ENCODE measurements around the gene MXD4. TPM values are rescaled to one million over a fixed set of nuclear protein-coding genes. Genes with fewer than 3 reads are reported as not detected.

Gene MXD4
- total and polyA plus RNA-seq, 2 of the 13 experiments (the other 11 are each of a cell fraction or from before 2014, with no cell fraction given), result 29.0 to 31.3 TPM

DNA sequence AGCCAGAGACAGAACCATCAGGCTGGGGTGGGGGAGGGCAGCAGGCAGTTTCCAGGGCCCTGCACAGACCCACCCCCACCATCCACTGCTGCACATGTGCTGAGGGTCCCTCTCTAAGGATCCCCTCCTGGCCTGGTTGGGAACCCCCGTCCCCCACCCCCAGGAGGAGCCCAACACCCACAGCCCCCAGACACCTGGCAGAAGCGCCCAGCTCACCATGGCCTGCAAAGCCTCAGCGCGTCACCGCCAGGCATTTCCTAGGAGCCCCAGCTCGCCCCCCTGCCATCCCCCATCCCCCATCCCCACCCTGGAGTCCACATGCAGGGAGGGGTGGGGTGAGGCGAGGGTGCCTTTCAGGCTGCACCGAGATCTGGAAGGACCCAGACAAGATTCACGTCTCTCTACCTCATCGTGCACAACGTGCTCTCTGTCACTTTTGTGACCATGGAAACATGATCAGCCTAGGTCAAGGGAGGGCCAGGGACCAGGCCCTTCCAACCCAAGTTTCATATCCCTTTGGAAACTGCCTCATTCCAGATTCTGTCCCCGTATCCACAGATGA is 9.3 kb downstream of the MXD4 start (continued):
- TF ChIP-seq GMEB2 (CRISPR knock-in tag; IDR thresholded peaks at IDR 0.05; ENCODE audit: low read depth) (no peak), CHD4 (IDR thresholded peaks at IDR 0.05; ENCODE audit: borderline replicate concordance, low read length) (no peak), HES4 (CRISPR knock-in tag; IDR thresholded peaks at IDR 0.05; ENCODE audit: borderline replicate concordance) (no peak), THAP9 (CRISPR knock-in tag; IDR thresholded peaks at IDR 0.05; ENCODE audit: borderline replicate concordance) (no peak)

GRCh38 chr4:2251795-2252529 is 9.9 kb downstream of the MXD4 start:
- Histone ChIP-seq H3K4me2 (ENCODE audit: low read depth, low read length) (no peak overlapping the region), H3K27ac (ENCODE audit: extremely low read length, insufficient read depth, low read length) (no peak overlapping the region), H3K9ac (ENCODE audit: insufficient read depth, low read depth, low read length) (no peak overlapping the region), H3K79me2 (ENCODE audit: insufficient read depth, low read length) (no peaks in the 10 kb centered on the region), H3K27me3 (ENCODE audit: control insufficient read depth in 1 of 2, insufficient read depth in 2 of 2, low read length in 2 of 2) (no peaks in the 10 kb centered on the region), H3K9me3 (ENCODE audit: low read length) (no peaks in the 10 kb centered on the region), H3K36me3 (replicated peaks in 1 of 2; ENCODE audit: control insufficient read depth in 1 of 2, insufficient read depth in 2 of 2, low read length in 2 of 2) (peaks cover 11% of the 10 kb centered on the region in 2 experiments; a peak in 4 of 5 replicates), H2AFZ (ENCODE audit: low read length) (no peak overlapping the region), H4K20me1 (ENCODE audit: insufficient read depth, low read length) (no peaks in the 10 kb centered on the region), H3K4me3 (replicated peaks in 1 of 3; ENCODE audit: insufficient read depth in 1 of 3, low read depth in 2 of 3, low read length in 3 of 3) (no peak overlapping the region), H3K4me1 (ENCODE audit: insufficient read depth, low read length) (no peaks in the 10 kb centered on the region)
- ChIA-PET CTCF (ENCODE audit: low intra/inter-chr PET ratio, low total read pairs) (no interaction called here), POLR2A (no interaction called here)
- no TSS peak for BruUV-seq (replicated peaks)
- in situ Hi-C loops (cut with HindIII; ENCODE audit: extremely low pct_ligation_motif_present, low pct_unique_long_range_greater_than_20kb), result no loop called here
- WGBS (ENCODE audit: low lambda C conversion rate), result 97% methylated on average over 11 of the region's 16 CpGs
- DNase-seq (ENCODE audit: low spot score) (no peak), FAIRE-seq (no peak), ATAC-seq (no peak)
- TF ChIP-seq ERF (CRISPR knock-in tag; IDR thresholded peaks at IDR 0.05) (no peak), RBFOX2 (IDR thresholded peaks at IDR 0.05; ENCODE audit: low read depth, low read length) (peak; percentile 40; the same call in 1 of the 2 replicates), AGO2 (optimal IDR thresholded peaks at IDR 0.05; ENCODE audit: low read depth, low read length) (peak; percentile 71)
- intact Hi-C loops (cut with micrococcal nuclease; ENCODE audit: unreplicated experiment), result no loop called here

Measured in HepG2 (cell line).